GM21529 (cell line): ENCODE data around the gene LIX1.
"Not testable (repeated sequence)": the region's sequence is repeated elsewhere in the genome, so short reads cannot be mapped to it uniquely, and the experiment has no call there.

Source experiments
- ATAC-seq: cut with Tn5 transposase; IDR thresholded peaks from one replicate; pipeline ENCODE4 v1.9.1; 2021; ENCODE audit not compliant: unreplicated experiment

Gene LIX1

DNA sequence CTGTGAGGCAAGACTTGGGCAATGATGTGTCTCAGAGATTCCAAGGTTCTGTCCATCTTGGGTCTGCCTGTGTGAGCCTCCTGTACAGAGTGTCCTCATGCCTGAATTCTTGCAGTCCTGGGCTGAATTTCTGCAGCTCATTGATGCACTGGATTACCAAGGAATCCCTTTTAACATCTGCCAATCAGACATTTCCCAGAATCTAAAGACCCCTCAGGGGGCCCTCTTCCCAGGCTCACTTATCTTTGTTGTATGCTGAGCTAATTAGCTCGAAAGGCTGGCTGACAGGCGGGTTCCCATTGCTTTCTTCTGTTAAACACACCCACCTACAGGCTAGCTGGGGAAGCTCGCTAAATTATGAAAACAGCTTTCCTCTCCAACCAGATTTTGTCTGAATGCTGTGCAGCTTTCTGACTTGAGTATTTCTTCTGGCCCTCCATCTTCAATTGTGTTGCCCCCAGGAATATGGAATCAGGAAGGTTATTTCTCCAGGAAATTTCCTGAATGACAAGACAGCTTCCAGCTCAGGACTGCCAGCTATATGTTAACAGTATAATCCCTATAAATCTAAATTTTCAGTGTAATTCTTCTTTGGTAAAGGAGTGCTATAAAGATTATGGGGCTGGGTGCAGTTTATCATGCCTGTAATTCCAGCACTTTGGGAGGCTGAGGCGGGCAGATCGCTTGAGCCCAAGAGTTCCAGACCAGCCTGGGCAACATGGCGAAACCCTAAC, at the start of gene LIX1:
TSS of gene LIX1 (minus strand) at position 91 of the 734 bp plus-strand sequence. CDS start at position 56, 35 bp downstream.
- ATAC-seq, result peak; percentile 94

DNA sequence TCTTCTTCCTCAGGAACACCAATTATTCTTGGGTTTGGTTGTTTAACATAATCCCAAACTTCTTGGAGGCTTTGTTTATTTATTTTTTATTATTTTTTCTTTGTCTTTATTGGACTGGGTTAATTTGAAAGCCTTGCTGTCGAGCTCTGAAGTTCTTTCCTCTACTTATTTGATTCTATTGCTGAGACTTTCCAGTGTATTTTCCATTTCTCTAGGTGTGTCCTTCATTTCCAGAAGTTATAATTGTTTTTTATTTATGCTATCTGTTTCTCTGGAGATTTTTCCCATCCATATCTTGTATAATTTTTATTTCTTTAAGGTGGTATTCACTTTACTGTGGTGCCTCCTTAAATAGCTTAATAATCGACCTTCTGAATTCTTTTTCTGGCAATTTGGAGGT, 49.5 kb upstream of the LIX1 start:
- ATAC-seq, result no peak

DNA sequence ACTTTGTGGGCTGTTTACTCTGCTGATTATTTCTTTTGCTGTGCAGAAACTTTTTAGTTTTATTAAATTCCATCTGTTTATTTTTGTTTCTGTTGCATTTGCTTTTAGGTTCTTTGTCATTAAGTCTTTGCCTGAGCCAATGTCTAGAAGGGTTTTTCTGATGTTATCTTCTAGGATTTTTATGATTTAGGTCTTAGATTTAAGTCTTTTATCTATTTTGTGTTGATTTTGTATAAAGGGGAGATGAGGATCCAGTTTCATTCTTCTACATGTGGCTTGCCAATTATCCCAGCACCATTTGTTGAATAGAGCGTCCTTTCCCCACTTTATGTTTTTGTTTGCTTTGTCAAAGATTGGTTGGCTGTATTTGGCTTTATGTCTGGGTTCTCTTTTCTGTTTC, 47.1 kb upstream of the LIX1 start:
- not testable (repeated sequence) for ATAC-seq

DNA sequence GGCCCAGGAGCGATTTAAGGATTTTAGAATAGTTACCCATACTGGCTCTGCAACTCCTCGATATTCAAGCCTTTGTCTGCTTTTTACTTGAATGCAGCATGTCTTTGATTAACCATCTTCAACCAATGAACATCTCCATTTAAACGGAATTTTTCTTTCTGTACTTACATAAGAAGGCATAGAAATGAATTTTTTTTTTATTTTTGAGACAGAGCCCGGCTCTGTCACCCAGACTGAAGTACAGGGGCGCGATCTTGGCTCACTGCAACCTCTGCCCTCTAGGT, 41.5 kb upstream of the LIX1 start:
- no peak for ATAC-seq

DNA sequence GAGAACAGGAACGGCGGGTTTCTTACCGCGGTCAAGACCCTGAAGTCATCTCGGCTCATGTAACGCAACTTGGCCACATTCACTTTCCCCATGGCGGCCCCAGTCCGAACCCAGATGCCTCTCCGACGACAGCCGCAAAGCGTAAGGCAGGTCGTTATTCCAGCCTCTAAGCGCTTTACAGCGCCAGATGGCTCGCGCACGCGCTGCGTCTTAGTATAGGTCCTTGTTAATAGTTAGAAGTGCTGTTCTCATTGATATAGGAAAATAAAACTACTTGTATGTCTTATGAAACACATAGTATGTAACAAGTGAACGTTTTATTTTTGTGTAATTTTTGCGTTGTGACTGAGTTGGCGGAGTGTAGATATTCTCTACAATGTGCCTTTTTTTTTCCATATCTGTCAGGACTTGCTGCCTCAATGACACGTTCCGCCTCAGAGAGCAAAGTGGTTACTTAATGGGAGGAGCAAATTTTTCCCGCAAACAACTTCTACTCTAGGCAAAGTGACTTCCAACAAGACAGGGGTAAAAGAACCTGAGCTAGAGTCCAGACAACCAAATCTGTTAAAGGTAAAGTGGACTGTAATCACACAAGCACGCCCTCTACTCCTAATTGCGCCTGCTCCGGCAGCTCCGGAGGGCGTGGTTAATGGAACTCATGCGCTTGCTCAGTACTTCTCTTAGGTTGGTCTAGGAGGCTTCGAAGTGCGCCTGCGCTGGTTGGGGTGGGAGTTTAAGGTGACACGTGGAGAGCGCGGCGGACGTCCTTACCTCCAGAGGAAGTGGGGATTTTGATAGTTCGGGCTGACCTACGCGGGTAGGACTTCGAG, 40.9 kb upstream of the LIX1 start, which contains the start of gene RIOK2:
TSS of gene RIOK2 (minus strand) at position 148 of the 830 bp plus-strand sequence. CDS start at position 92, 56 bp downstream.
- ATAC-seq, result peak; percentile 92

DNA sequence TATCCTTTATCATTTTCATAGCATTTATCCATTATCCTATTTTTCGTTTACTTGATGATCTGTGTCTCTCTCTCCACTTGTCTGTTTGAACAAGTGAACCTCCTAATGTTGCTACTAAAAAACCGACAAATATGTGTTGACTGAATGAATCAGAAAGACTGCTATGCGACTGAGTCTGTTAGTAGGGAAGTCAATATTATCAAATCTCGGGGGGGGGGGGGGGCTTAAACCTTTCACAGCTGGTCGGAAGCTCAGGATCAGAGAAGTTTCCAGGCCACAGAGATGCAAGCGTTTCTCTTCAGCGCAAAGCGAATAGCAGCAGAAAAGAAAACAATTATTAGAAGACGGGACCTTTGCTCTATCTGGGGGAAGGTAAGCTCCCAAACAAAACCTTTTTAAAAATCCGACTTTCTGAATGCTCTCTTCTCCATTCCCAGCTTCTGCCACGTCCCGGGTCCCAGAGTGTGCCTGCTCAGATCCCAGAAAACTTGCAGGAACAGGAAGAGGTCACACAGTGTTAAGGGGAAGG, 40.2 kb upstream of the LIX1 start:
- ATAC-seq, result no peak

DNA sequence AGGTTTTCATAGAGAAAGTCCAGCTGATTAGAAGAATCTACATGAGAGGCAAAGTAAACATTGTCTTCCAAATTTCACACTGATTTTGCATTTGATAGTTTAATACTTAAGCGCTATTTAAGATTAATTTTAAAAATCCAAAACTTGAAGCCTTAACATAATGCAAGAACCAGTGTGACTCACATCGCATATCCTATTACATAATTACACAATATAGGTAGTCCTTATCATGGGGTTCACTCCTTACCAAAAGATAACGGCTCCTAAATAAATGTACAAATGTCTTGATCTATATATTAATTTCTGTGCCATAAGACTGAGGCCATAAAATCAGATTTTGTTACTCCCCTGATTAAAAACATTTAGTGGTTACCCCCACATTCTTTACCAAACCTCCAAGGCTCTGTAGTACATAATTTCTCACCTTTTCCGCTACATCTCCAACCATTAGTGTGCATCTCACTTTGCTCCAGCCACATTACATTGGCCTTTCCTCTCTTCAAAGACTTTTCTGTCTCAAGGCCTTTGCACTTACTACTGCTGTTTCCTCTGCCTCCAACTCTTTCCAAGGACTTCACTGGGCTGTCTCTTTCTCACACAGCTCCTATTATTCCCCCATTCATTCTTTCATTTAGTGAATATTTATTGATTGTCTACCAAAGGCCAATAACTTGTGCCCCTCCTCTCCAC, 39.6 kb upstream of the LIX1 start:
- ATAC-seq, result no peak

DNA sequence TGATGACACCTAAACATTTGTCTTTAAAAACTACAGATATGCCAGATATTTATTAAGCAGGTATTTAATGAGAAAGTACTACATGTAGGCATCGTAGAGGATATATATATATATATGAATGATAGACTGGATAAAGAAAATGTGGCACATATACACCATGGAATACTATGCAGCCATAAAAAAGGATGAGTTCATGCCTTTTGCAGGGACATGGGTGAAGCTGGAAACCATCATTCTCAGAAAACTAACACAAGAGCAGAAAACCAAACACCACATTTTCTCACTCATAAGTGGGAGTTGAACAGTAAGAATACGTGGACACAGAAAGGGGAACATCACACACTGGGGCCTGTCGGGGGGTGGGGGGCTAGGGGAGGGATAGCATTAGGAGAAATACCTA, 37.0 kb upstream of the LIX1 start:
- not testable (repeated sequence) for ATAC-seq

DNA sequence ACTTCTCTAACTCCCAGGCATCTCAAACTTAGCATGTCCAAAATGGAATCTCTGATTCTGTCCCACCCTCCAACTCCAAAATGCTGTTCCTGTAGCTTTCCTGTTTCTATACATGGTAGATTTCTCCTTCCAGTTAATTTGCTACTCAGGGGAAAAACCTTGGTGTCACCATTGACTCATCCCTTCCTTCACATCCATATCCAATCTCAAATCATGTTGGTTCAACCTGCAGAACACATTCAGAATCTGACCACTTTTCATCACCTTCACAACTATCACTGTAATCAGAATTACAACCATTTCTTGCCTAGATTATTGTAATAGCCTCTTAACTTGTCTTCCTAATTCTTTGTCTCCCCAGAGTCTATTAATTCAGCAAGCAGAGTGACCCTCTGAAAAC, 29.8 kb upstream of the LIX1 start:
- no peak for ATAC-seq

DNA sequence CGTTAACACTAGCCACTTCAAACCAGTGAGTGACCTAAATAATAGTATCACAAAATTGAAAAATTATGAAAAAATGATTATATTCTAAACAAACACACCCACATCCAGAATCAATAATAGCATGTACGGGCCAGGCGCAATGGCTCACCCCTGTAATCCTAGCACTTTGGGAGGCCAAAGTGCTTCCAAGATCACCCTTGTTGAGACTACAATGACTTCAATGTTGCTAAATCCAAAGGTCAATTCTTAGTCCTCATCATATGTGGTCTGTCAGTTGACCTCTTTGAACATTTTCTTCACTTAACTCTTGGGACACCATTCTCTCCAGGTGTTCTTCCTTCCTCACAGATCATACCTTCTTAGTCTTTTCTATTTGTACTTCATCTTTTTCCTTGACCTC, 29.3 kb upstream of the LIX1 start:
- no peak for ATAC-seq

DNA sequence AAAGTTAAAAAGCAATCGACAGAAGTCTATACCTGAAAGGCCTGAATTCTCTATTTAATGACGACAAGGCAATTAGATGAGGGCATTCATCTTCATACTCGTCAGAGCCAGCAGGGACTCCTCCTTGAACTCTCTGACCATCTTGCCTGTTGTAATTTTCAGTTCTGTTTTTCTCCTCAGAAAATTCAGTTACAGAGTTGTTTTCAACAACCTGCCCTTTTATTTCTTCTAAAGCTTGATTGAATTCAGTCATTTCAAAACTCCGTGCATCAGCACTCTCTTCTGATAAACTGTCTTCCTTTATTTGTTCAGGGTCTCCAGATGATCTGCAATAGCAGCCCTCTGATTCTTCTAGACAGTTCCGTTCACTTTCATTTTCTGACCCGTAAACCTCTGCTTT, 25.0 kb upstream of the LIX1 start:
- peak; percentile 65 for ATAC-seq

DNA sequence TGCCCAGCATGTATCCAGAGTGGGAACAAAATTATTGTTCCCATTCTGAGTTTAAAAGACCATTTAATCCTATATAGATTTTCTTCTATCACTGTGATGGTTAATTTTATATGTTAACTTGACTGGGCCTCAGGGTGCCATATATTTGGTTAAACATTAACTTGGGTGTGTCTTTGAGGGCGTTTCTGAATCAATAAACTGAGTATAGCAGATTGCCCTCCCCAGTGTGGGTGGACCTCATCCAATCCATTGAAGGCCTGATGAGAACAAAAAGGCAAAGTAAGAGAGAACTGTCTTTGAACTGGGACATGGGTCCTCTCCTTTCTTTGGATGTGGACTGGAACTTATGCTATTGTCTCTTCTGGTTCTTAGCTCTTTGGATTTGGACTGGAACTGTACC, 23.3 kb upstream of the LIX1 start:
- no peak for ATAC-seq

DNA sequence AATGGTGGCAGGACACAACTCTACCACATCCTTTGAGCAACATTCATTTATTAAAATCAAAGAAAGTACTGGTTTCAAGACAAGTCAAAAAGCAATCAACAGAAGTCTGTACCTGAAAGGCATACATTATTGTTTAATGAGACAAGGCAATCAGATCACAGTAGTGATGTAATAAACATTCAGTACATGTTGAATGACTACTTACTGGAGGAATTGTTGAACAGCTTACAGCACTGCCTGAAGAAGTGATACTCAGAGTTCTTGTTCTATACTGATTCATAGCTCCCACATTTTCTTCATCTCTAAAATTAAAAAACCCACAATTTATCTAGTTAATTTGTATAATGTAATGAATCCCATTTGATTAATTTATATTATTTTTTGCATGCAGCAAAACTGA, 22.4 kb upstream of the LIX1 start:
- no peak for ATAC-seq

DNA sequence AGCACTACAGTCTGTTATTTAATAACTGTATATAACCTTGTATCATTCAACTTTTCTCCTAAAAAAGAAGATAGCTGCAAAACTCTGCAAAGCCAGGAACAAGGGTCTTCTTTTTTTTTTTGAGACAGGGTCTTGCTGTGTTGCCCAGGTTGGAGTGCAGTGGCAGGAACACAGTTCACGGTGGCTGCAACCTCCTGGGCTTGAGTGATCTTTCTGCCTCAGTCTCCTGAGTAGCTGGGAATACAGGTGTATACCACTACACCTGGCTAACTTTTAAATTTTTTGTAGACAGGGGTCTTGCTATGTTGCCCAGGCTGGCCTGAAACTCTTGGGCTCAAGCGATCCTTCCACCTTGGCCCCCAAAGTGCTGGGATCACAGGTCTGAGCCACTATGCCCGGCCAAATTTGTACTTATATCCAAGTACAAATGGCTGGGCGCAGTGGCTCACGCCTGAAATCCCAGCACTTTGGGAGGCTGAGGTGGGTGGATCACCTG, 21.4 kb upstream of the LIX1 start:
- no peak for ATAC-seq

DNA sequence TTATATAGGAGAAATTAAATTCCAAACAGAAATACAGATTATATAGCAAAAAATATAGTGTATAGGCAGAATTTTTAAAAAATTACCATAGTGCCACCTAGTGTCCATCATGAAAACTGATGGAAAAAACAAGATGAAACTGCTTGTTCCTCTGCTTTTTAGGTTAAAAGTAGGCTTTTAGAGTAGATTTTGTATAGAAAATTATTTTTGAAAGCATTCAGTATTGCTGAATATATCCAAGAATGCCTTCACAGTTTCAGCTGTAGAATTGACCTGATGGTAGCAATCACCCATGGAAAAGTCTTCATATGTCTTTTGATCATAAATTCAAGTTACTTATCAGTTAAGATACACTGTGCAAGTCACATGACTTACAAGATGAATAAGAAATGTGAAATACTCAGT, 21.0 kb upstream of the LIX1 start:
- ATAC-seq, result no peak

DNA sequence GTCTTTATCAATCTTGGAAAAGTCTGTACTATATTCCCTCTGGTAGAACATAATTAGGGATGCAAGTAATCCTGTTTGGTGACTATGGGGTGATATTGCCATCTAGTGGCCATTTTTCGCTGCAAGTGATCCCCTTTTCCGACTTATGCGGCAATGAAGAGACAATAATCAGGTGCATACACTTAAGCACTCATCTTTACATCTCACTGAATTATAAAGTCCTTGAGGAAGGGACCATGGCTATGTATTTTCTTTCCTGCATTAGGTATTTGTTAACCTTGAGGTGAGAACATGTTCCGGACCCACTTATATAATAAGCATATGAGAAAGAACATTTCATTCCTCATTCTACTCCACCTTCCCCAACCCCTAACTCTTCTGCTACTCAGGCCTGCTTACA, 19.6 kb upstream of the LIX1 start:
- ATAC-seq, result peak; percentile 66

DNA sequence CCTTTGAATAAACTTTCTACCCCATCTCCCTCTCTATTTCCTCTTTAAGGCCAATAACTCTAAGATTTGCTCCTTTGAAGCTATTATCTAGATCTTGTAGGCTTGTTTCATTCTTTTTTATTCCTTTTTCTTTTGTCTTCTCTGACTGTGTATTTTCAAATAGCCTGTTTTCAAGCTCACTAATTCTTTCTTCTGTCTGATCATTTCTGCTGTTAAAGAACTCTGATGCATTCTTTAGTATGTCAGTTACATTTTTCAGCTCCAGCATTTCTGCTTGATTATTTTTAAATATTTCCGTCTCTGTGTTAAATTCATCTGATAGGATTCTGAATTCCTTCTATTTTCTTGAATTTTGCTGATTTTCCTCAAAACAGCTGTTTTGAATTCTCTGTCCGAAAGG, 15.3 kb upstream of the LIX1 start:
- ATAC-seq, result no peak

DNA sequence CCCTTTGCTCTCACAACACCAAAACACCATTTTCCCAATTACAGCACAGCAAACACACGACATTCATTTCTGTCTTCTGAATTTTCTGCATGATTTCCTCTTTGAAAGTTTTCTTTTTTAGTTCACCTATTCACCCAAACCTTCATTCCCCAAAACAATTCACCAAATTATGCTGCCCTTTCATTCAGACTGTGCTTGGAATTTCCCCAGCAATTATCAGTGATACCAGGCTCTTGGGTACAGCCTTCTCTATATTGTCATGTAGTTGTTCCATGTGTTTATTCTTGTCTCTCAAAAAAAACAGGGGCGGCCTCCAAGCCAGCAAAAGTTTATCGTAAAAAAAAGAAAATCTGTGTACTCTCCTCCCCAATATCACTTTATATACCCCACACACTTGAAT, 9.0 kb upstream of the LIX1 start:
- ATAC-seq, result no peak

DNA sequence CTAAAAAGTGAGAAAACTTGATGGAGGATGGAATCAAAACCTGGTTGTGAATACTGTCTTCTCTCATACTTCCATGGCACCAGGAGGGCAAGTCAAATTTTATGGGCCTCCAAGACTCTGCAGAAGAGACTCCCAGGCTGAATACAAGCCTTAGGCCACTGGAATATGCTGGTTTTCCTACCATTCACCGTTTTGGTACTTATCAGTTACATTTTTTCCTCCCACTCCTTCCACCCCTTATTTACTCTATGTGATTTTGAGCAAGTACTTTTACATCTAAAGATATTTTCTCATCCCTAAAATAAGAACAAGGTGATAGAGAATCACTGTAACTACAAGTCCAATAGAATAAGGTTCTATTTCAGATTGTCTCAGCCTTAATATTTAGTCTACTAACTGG, 8.0 kb upstream of the LIX1 start:
- no peak for ATAC-seq

DNA sequence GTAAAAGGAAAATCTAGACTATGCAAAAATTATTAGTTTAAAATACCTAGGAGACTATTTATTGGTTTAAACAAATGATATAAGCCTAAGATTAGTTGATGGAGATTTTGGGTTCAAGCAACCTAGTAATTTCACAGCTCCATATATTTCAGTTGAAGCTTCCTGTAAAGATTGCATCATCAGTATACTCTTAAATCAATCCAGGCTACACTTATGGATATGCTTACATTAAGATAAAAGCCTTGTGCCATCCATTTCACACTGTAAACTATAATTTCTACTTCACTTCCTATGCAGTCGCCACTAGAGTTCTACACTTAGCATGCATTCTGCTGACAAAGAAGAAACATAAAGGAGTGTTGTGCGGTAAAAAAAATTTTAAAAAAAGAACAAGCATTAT, 7.3 kb upstream of the LIX1 start:
- no peak for ATAC-seq

DNA sequence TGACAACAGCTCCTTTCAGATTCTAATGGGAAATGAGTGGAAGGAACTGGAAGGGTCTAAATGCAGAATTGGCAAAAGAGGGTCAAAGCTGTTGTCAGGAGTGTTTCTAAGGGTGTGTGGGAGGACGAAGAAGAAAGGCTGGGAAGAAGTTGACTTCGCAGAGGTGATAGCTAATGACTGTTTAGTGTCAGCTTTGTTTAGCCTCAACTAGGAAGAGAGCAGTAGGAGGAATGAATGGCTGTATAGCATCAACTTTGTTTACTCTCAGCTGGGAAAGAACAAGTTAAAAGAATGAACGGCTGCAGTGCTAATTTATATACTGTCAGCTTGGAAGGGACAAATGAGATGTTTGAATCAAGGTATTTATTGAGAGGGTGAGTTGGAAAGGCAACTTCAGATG, 5.9 kb upstream of the LIX1 start:
- no peak for ATAC-seq

DNA sequence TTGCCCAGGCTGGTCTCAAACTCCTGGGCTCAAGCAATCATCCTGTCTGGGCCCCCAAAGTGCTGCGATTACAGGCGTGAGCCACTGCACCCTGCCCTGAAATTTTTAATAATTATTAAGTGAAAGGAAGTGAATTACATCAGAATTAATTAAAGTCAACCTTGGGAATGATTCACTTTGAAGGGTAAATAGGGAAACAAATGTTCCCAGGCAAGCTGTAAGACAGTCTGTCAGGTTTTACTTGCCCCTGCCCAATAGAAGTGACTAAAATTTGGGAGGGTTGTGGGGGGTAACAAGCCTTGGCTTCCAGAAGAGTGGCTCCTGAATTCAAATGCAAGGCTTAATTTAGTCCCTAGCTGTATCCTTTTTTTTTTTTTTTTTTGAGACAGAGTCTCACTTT, 1.3 kb upstream of the LIX1 start:
- no peak for ATAC-seq
